ENCODE data around the gene C6orf136.

The C6orf136 gene

DNA sequence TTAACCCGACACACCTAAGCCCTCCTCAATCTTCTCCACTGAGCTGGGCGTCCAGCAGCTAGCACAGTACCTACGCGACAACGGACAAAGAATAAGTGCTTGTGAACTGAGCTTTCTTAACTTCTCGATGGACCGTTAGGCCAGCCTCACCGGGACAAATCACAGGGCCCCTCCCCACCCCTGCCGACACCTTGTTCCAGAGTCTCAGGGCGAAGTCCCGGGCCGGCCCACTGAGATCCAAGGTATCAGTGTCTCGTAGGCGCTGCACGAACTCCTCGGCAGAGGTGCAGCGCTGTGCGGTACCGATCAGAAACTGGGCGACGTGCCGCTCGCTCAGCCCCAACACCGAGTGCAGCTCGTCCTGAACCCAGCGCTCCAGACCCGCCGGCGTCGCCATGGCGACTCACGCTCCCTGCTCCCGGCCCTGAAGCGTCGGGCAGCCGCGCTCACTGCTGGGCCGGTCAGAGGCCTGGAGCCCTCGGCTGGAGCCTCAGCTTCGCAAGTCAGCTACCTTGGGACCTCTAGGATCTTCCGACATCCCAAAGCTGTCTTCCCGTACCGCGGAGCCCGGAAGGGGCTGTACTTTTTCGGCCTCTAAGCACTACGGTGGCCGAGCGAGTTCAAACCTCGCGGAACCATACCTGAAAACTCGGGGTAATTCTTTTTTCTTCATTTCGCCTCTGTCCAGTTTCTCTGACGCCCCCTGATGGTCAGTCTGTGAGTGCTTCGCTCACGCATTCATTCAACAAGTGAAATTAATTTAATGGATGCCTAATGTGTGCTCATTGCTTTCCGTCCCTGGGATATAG lies 25.7 kb downstream of the C6orf136 start, which contains the start of gene DHX16:
DHX16 (minus strand) TSS at position 562 of the 809 bp plus-strand sequence; CDS start at position 397, 165 bp downstream.
- TF ChIP-seq, protein P1, sequence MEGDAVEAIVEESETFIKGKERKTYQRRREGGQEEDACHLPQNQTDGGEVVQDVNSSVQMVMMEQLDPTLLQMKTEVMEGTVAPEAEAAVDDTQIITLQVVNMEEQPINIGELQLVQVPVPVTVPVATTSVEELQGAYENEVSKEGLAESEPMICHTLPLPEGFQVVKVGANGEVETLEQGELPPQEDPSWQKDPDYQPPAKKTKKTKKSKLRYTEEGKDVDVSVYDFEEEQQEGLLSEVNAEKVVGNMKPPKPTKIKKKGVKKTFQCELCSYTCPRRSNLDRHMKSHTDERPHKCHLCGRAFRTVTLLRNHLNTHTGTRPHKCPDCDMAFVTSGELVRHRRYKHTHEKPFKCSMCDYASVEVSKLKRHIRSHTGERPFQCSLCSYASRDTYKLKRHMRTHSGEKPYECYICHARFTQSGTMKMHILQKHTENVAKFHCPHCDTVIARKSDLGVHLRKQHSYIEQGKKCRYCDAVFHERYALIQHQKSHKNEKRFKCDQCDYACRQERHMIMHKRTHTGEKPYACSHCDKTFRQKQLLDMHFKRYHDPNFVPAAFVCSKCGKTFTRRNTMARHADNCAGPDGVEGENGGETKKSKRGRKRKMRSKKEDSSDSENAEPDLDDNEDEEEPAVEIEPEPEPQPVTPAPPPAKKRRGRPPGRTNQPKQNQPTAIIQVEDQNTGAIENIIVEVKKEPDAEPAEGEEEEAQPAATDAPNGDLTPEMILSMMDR (IDR thresholded peaks at IDR 0.05; ENCODE audit: low read depth, low read length): peak; percentile 92
- TF ChIP-seq MYC (IDR thresholded peaks at IDR 0.05; ENCODE audit: low read depth, low read length): peak; percentile 72; the same call in 1 of the 2 replicates
- TF ChIP-seq POLR2A (IDR thresholded peaks at IDR 0.05; ENCODE audit: extremely low read depth, insufficient read length): peak; percentile 63
- TF ChIP-seq, protein P2, sequence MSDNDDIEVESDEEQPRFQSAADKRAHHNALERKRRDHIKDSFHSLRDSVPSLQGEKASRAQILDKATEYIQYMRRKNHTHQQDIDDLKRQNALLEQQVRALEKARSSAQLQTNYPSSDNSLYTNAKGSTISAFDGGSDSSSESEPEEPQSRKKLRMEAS (IDR thresholded peaks at IDR 0.05; ENCODE audit: low read depth, low read length): peak; percentile 56
- peak; percentile 98 for DNase-seq (ENCODE audit: low read depth)
- peak within 1 kb of the TSS; percentile 100 for H3K4me3 ChIP-seq (ENCODE audit: low read depth, low read length)

DNA sequence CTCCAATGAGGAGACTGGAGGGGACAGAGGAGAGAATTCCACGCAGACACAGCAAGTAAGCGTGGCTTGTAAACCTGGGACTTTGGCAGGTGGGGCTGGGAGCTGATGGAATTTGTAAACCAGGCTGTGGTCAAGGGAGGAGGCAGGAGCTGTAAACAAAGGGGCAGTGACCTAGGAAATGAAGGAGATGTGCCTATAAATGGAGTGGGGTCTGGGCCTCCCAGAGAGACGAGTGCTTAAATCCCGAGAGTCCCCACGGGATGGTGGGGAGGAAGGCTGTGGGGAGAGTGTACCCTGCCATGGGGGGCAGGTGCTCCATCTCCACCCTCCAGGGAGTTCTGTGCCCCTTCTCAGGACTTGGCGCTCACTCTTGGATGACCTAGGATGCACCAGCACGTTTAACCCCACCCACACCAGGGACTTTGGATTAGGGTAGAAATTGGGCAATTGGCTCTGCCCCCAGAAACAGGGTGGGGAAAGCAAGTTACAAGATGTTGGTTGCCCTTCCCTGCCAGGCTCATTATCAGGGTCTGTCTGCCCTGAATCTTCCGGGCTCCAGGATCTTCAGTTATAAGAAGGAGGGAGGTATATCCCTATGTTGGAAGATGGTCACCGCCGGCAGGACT lies 29.8 kb downstream of the C6orf136 start:
- TF ChIP-seq, protein P2 (IDR thresholded peaks at IDR 0.05; ENCODE audit: low read depth, low read length): no peak
- TF ChIP-seq MYC (IDR thresholded peaks at IDR 0.05; ENCODE audit: low read depth, low read length) (no peak), POLR2A (IDR thresholded peaks at IDR 0.05; ENCODE audit: extremely low read depth, insufficient read length) (no peak)
- TF ChIP-seq, protein P1 (IDR thresholded peaks at IDR 0.05; ENCODE audit: low read depth, low read length): no peak
- H3K4me3 ChIP-seq (ENCODE audit: low read depth, low read length): no peak overlapping the region

DNA sequence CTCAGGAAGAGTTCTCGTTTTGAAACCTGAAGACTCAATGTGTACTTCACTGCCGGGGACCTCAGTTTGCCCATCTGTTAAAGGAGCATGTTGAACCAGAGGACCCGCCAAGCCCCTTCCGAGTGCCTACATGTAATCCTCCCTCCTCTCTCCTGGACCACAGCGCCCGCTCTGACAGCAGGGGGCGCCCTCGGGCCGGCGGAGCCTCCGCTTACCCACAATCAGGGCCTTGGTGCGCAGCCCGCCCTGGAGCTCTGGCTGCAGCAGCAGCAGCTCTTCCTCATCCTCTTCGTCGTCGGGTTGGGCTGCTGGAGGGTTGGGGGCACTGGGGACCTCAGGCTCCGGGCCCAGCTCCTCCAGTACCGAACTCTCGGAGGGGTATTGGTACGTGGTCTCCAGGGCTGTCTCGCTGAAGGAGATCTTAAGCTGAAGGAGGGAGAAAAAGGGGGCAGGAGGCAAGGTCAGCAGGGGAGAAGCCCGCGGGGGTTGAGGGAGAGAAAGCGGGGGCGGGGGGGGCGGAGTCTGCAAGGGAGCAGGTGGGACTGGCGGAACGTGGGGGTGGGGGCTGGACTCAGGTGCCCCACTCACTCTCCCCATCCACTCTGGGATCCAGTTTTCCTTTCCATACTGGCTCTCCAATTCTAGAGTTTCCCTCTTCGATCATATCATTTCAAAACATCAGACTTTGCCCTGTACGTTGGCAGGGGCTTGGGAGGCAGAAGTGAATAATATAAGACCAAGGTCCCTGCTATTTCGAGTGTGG lies 32.2 kb downstream of the C6orf136 start:
- TF ChIP-seq, protein P2 (IDR thresholded peaks at IDR 0.05; ENCODE audit: low read depth, low read length): no peak
- TF ChIP-seq, protein P1 (IDR thresholded peaks at IDR 0.05; ENCODE audit: low read depth, low read length): peak; percentile 96
- DNase-seq (ENCODE audit: low read depth): peak; percentile 90
- H3K4me3 ChIP-seq (ENCODE audit: low read depth, low read length): peak overlapping the region; percentile 37

More for the DNA sequence above, 29.8 kb downstream of the C6orf136 start:
- DNase-seq (ENCODE audit: low read depth): no peak

DNA sequence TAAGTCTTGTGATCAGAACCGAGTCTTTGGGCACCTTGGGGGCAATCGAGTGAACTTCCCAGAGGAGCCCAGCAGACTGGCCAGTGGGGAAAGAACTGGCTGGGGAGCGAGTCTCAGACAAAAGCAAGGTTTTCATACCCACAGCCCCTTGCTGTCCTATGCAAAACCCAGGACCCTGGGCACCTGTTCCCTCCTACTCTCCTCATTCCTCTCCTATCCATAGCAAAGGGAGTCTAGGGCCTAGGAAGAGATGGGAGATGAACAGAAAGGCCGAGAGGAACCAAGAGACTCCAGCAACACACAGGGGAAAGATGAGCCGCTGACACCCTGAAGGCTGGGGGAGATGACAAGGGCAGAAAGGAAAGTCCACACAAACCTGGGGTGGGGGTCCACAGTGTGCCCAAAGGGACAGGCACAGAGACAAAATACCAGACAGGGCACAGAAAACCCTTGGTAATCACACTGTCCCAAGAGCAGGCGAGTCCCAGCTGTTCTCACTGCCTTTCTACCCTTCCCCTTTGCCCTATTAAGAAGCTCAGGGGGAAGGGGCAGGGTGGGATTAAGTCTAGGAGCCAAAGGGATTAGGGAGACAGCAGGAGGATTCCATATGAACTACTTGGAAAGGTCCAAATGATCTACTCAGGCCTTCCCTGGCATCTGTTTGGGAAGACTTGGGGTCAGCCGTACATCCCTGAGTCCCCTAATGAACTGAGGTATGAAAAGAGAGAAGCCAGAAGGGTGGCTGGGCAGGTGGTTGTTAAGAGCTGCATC lies 33.0 kb downstream of the C6orf136 start:
- peak overlapping the region; percentile 41 for H3K4me3 ChIP-seq (ENCODE audit: low read depth, low read length)
- DNase-seq (ENCODE audit: low read depth): no peak
- TF ChIP-seq MYC (IDR thresholded peaks at IDR 0.05; ENCODE audit: low read depth, low read length) (no peak), POLR2A (IDR thresholded peaks at IDR 0.05; ENCODE audit: extremely low read depth, insufficient read length) (no peak)
- TF ChIP-seq, protein P1 (IDR thresholded peaks at IDR 0.05; ENCODE audit: low read depth, low read length): no peak
- TF ChIP-seq, protein P2 (IDR thresholded peaks at IDR 0.05; ENCODE audit: low read depth, low read length): no peak

DNA sequence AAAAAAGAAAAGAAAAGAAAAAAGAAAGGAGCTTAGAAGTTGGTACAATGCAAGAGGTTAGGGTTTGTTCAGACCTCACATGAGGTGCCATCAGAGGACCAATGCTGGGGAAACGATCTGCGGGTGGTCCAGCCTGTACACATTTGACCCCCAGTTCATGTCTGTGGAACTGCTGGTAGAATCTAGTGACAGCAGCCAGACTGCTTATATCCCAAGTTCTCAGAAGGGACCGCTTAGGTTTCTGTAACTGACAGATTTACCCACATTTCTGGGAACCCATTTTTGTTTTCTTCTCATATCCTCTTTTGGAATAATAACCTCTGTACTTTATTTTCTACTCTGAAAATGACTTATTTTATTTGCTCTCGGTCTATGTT lies 34.8 kb downstream of the C6orf136 start:
- TF ChIP-seq, protein P1 (IDR thresholded peaks at IDR 0.05; ENCODE audit: low read depth, low read length): no peak
- TF ChIP-seq MYC (IDR thresholded peaks at IDR 0.05; ENCODE audit: low read depth, low read length) (no peak), POLR2A (IDR thresholded peaks at IDR 0.05; ENCODE audit: extremely low read depth, insufficient read length) (no peak)
- TF ChIP-seq, protein P2 (IDR thresholded peaks at IDR 0.05; ENCODE audit: low read depth, low read length): no peak
- H3K4me3 ChIP-seq (ENCODE audit: low read depth, low read length): peak overlapping the region; percentile 78
- no peak for DNase-seq (ENCODE audit: low read depth)
